ENCODE data around the gene GCFC2.

Gene GCFC2

GRCh38 chr2:75722687-75723086 lies 12.0 kb upstream of the GCFC2 start:
- Histone ChIP-seq H3K9ac (ENCODE audit: low read depth, low read length, poor library complexity) (no peak overlapping the region), H3K4me2 (ENCODE audit: insufficient read depth, low read length, poor library complexity, severe bottlenecking) (no peak overlapping the region), H3K14ac (ENCODE audit: low read length) (no peak overlapping the region), H3K4me1 (ENCODE audit: control insufficient read depth in 2 of 2, insufficient read depth in 1 of 2, low read depth in 1 of 2, low read length in 2 of 2) (no peaks in the 10 kb centered on the region), H3K18ac (ENCODE audit: low read length) (no peak overlapping the region), H4K91ac (ENCODE audit: low read depth, low read length, poor library complexity) (no peak overlapping the region), H2BK120ac (ENCODE audit: low read depth, low read length) (no peak overlapping the region), H3K27me3 (ENCODE audit: control insufficient read depth in 3 of 3, insufficient read depth in 3 of 3, low read depth in 1 of 3, low read length in 3 of 3) (no peaks in the 10 kb centered on the region), H2BK12ac (ENCODE audit: low read length) (no peak overlapping the region), H3K36me3 (replicated peaks in 1 of 2; ENCODE audit: control insufficient read depth in 2 of 2, insufficient read depth in 2 of 2, low read length in 2 of 2) (no peaks in the 10 kb centered on the region), H3K79me1 (ENCODE audit: low read depth, low read length) (no peaks in the 10 kb centered on the region), H3K9me3 (replicated peaks in 1 of 2; ENCODE audit: control insufficient read depth in 2 of 2, insufficient read depth in 1 of 2, low read depth in 1 of 2, low read length in 2 of 2) (peaks cover 0 to 2% of the 10 kb centered on the region in 2 donors), H3K4me3 (ENCODE audit: low read length in 2 of 2) (no peak overlapping the region), H2BK5ac (ENCODE audit: low read length) (no peak overlapping the region), H2AFZ (ENCODE audit: low read length) (no peak overlapping the region), H3K23ac (ENCODE audit: low read depth, low read length, poor library complexity) (no peak overlapping the region), H3K27ac (replicated peaks; ENCODE audit: low read length) (no peak overlapping the region), H2BK15ac (ENCODE audit: low read length) (no peak overlapping the region), H2AK5ac (ENCODE audit: low read depth, low read length) (no peak overlapping the region), H3K4ac (ENCODE audit: low read length) (no peak overlapping the region), H4K8ac (ENCODE audit: low read depth, low read length) (no peak overlapping the region)
- DNase-seq (ENCODE audit: low spot score): no peak

- no peaks in the 10 kb centered on the region for H3K79me1 ChIP-seq (ENCODE audit: low read depth, low read length)
Observed at GRCh38 chr2:75720525-75720924, 9.8 kb upstream of the GCFC2 start.

GRCh38 chr2:75719616-75720015 lies 8.9 kb upstream of the GCFC2 start:
- no peak overlapping the region for H3K4ac ChIP-seq (ENCODE audit: low read length)
- H2BK15ac ChIP-seq (ENCODE audit: low read length): no peak overlapping the region
- no peak overlapping the region for H3K27ac ChIP-seq (replicated peaks; ENCODE audit: low read length)
- H2BK120ac ChIP-seq (ENCODE audit: low read depth, low read length): no peak overlapping the region
- H2BK12ac ChIP-seq (ENCODE audit: low read length): no peak overlapping the region
- no peak for DNase-seq (ENCODE audit: low spot score)
- WGBS, 2 donors (ENCODE audit: extremely low coverage in 2 of 2, insufficient read length in 2 of 2, insufficient replicate concordance in 1 of 2): no CpG with 5 or more reads among the region's 1 CpG
- no peak overlapping the region for H3K9ac ChIP-seq (ENCODE audit: low read depth, low read length, poor library complexity)
- H3K9me3 ChIP-seq (replicated peaks in 1 of 2; ENCODE audit: control insufficient read depth in 2 of 2, insufficient read depth in 1 of 2, low read depth in 1 of 2, low read length in 2 of 2): peaks cover 0 to 2% of the 10 kb centered on the region in 2 donors
- H3K18ac ChIP-seq (ENCODE audit: low read length): no peak overlapping the region
- H2BK5ac ChIP-seq (ENCODE audit: low read length): no peak overlapping the region
- no peak overlapping the region for H4K8ac ChIP-seq (ENCODE audit: low read depth, low read length)
- no peaks in the 10 kb centered on the region for H3K79me1 ChIP-seq (ENCODE audit: low read depth, low read length)
- H2AK5ac ChIP-seq (ENCODE audit: low read depth, low read length): no peak overlapping the region
- H3K27me3 ChIP-seq (ENCODE audit: control insufficient read depth in 3 of 3, insufficient read depth in 3 of 3, low read depth in 1 of 3, low read length in 3 of 3): no peaks in the 10 kb centered on the region
- no peak overlapping the region for H3K14ac ChIP-seq (ENCODE audit: low read length)
- H3K4me1 ChIP-seq (ENCODE audit: control insufficient read depth in 2 of 2, insufficient read depth in 1 of 2, low read depth in 1 of 2, low read length in 2 of 2): no peaks in the 10 kb centered on the region
- H3K36me3 ChIP-seq (replicated peaks in 1 of 2; ENCODE audit: control insufficient read depth in 2 of 2, insufficient read depth in 2 of 2, low read length in 2 of 2): no peaks in the 10 kb centered on the region
- H3K4me2 ChIP-seq (ENCODE audit: insufficient read depth, low read length, poor library complexity, severe bottlenecking): no peak overlapping the region
- no peak overlapping the region for H3K4me3 ChIP-seq (ENCODE audit: low read length in 2 of 2)
- no peak overlapping the region for H4K91ac ChIP-seq (ENCODE audit: low read depth, low read length, poor library complexity)
- H3K23ac ChIP-seq (ENCODE audit: low read depth, low read length, poor library complexity): no peak overlapping the region
- no peak overlapping the region for H2AFZ ChIP-seq (ENCODE audit: low read length)

More at GRCh38 chr2:75720525-75720924, 9.8 kb upstream of the GCFC2 start:
- no peak overlapping the region for H2BK15ac ChIP-seq (ENCODE audit: low read length)
- no peak overlapping the region for H3K4me2 ChIP-seq (ENCODE audit: insufficient read depth, low read length, poor library complexity, severe bottlenecking)
- no peak overlapping the region for H3K4me3 ChIP-seq (ENCODE audit: low read length in 2 of 2)
- H2AK5ac ChIP-seq (ENCODE audit: low read depth, low read length): no peak overlapping the region
- WGBS, 2 donors (ENCODE audit: extremely low coverage in 2 of 2, insufficient read length in 2 of 2, insufficient replicate concordance in 1 of 2): no CpG with 5 or more reads among the region's 1 CpG
- H3K27ac ChIP-seq (replicated peaks; ENCODE audit: low read length): no peak overlapping the region
- no peak for DNase-seq (ENCODE audit: low spot score)
- no peak overlapping the region for H3K18ac ChIP-seq (ENCODE audit: low read length)
- H3K4me1 ChIP-seq (ENCODE audit: control insufficient read depth in 2 of 2, insufficient read depth in 1 of 2, low read depth in 1 of 2, low read length in 2 of 2): no peaks in the 10 kb centered on the region
- no peak overlapping the region for H2BK5ac ChIP-seq (ENCODE audit: low read length)
- H3K9ac ChIP-seq (ENCODE audit: low read depth, low read length, poor library complexity): no peak overlapping the region
- no peak overlapping the region for H3K4ac ChIP-seq (ENCODE audit: low read length)
- no peak overlapping the region for H4K8ac ChIP-seq (ENCODE audit: low read depth, low read length)
- no peak overlapping the region for H3K14ac ChIP-seq (ENCODE audit: low read length)
- H2BK12ac ChIP-seq (ENCODE audit: low read length): no peak overlapping the region
- H3K23ac ChIP-seq (ENCODE audit: low read depth, low read length, poor library complexity): no peak overlapping the region
- H2AFZ ChIP-seq (ENCODE audit: low read length): no peak overlapping the region
- H3K27me3 ChIP-seq (ENCODE audit: control insufficient read depth in 3 of 3, insufficient read depth in 3 of 3, low read depth in 1 of 3, low read length in 3 of 3): no peaks in the 10 kb centered on the region
- H3K36me3 ChIP-seq (replicated peaks in 1 of 2; ENCODE audit: control insufficient read depth in 2 of 2, insufficient read depth in 2 of 2, low read length in 2 of 2): no peaks in the 10 kb centered on the region
- no peak overlapping the region for H4K91ac ChIP-seq (ENCODE audit: low read depth, low read length, poor library complexity)
- peaks cover 0 to 2% of the 10 kb centered on the region in 2 donors for H3K9me3 ChIP-seq (replicated peaks in 1 of 2; ENCODE audit: control insufficient read depth in 2 of 2, insufficient read depth in 1 of 2, low read depth in 1 of 2, low read length in 2 of 2)
- H2BK120ac ChIP-seq (ENCODE audit: low read depth, low read length): no peak overlapping the region

GRCh38 chr2:75716406-75716805 lies 5.7 kb upstream of the GCFC2 start:
- Histone ChIP-seq H3K27me3 (ENCODE audit: control insufficient read depth in 3 of 3, insufficient read depth in 3 of 3, low read depth in 1 of 3, low read length in 3 of 3) (no peaks in the 10 kb centered on the region), H3K14ac (ENCODE audit: low read length) (no peak overlapping the region), H3K4me3 (ENCODE audit: low read length in 2 of 2) (no peak overlapping the region), H3K79me1 (ENCODE audit: low read depth, low read length) (no peaks in the 10 kb centered on the region), H3K18ac (ENCODE audit: low read length) (no peak overlapping the region), H3K9ac (ENCODE audit: low read depth, low read length, poor library complexity) (no peak overlapping the region), H3K9me3 (replicated peaks in 1 of 2; ENCODE audit: control insufficient read depth in 2 of 2, insufficient read depth in 1 of 2, low read depth in 1 of 2, low read length in 2 of 2) (peaks cover 0 to 2% of the 10 kb centered on the region in 2 donors), H3K36me3 (replicated peaks in 1 of 2; ENCODE audit: control insufficient read depth in 2 of 2, insufficient read depth in 2 of 2, low read length in 2 of 2) (no peaks in the 10 kb centered on the region), H3K4me1 (ENCODE audit: control insufficient read depth in 2 of 2, insufficient read depth in 1 of 2, low read depth in 1 of 2, low read length in 2 of 2) (no peaks in the 10 kb centered on the region), H2AFZ (ENCODE audit: low read length) (no peak overlapping the region), H3K4me2 (ENCODE audit: insufficient read depth, low read length, poor library complexity, severe bottlenecking) (no peak overlapping the region), H2BK120ac (ENCODE audit: low read depth, low read length) (no peak overlapping the region), H2BK15ac (ENCODE audit: low read length) (no peak overlapping the region), H3K27ac (replicated peaks; ENCODE audit: low read length) (no peak overlapping the region), H4K91ac (ENCODE audit: low read depth, low read length, poor library complexity) (no peak overlapping the region), H4K8ac (ENCODE audit: low read depth, low read length) (no peak overlapping the region), H3K4ac (ENCODE audit: low read length) (no peak overlapping the region), H2AK5ac (ENCODE audit: low read depth, low read length) (no peak overlapping the region), H2BK5ac (ENCODE audit: low read length) (no peak overlapping the region), H3K23ac (ENCODE audit: low read depth, low read length, poor library complexity) (no peak overlapping the region), H2BK12ac (ENCODE audit: low read length) (no peak overlapping the region)
- DNase-seq (ENCODE audit: low spot score): no peak
- no CpG with 5 or more reads among the region's 3 CpGs for WGBS, 2 donors (ENCODE audit: extremely low coverage in 2 of 2, insufficient read length in 2 of 2, insufficient replicate concordance in 1 of 2)

Measured in neuronal stem cell (in vitro differentiated cells).